Hematopoietic multipotent progenitor cell treated with erythropoietin and hydrocortisone succinate and interleukin-3 and kit ligand, for 6 days (in vitro differentiated cells): ENCODE data around the gene SAMD10.
"Not testable (repeated sequence)": the region's sequence is repeated elsewhere in the genome, so short reads cannot be mapped to it uniquely, and the experiment has no call there.

Experiments used
- DNase-seq: peaks from one replicate; pipeline ENCODE4 v3.0.0-alpha.2; 2015

The SAMD10 gene

GRCh38 chr20:63979557-63980316 is at the start of gene SAMD10:
TSS of gene SAMD10 (minus strand) at chr20:63979642. CDS start at chr20:63979467, 175 bp downstream.
- peak; percentile 91 for DNase-seq

- DNase-seq = no peak
Measured at GRCh38 chr20:64027981-64028685, 48.7 kb upstream of the SAMD10 start.

GRCh38 chr20:64025826-64026412 is 46.5 kb upstream of the SAMD10 start:
- DNase-seq = no peak

DNA sequence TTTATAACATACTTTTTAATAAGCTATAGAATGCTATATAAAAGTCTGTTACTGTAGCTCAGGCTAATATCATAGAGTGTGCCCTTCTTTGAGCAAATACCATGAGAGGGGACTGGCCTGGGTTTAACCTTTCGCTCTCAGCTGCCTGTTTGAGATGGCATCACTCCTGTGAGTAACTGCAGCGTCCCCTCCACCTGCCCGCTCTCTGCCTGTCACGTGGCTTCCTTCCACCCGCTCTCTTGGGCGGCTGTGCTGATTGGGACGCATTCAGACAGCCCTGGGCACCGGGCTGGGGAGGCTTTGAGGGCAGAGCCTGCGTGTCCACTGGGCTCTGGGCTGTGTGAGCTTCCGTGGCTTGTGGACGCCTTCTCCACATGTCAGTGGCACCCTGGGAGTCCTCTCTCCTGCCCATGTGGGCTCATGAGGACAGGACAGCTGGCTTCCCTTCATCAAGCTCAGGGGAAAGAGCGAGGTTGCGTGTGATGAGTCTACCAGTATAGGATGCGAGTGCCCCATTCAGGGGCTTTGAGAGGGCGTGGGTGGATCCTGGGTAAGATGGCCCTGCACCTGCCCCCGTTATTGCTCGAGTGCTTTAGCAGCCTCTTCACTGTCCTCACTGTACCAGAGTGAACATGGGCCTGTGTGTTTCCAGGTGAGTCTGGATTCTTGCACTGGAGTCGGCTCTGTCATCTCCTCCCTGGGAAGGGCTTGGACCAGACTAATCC is 45.8 kb upstream of the SAMD10 start:
- no peak for DNase-seq

DNA sequence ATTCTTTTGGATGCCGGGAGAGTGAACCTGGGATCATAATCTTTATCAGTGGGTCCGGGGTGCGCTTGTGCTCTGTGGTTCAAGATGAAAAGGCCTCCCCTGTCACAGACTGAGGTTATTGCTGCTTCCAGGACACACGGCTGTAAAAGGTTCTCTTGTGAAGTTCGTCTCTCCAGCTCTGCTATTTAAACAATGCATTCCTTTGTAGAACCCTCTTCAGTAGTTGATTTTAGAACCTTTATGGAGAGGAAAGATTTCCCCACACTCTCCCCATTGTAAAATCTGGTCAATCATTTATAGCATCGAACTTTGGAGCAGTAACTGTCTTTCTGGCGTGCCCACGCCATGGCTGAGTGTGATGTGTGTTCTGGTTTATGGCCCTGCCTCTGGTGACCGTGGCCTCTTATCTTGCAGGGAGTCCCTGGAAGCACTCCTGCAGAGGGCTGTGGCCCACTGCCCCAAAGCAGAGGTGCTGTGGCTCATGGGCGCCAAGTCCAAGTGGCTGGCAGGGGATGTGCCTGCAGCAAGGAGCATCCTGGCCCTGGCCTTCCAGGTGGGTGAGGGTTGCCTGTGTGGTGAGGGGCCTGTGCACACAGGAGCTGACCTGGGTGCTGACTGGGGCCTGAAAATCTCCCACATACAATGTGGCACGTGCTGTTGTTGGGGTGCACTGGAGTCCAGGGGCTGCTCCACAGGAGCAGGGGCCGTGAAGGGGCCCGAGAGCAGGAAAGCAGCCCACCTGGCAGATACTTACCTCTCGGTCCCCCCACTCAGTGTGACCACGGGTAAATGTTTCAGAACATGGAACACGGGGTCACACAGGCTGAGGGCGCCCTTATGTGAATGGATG is 44.9 kb upstream of the SAMD10 start:
- no peak for DNase-seq

GRCh38 chr20:64023361-64024140 is 44.1 kb upstream of the SAMD10 start:
- no peak for DNase-seq

- no peak for DNase-seq
Measured at GRCh38 chr20:64022671-64023360, 43.4 kb upstream of the SAMD10 start.

GRCh38 chr20:64021124-64021975 is 41.9 kb upstream of the SAMD10 start:
- DNase-seq = no peak

DNA sequence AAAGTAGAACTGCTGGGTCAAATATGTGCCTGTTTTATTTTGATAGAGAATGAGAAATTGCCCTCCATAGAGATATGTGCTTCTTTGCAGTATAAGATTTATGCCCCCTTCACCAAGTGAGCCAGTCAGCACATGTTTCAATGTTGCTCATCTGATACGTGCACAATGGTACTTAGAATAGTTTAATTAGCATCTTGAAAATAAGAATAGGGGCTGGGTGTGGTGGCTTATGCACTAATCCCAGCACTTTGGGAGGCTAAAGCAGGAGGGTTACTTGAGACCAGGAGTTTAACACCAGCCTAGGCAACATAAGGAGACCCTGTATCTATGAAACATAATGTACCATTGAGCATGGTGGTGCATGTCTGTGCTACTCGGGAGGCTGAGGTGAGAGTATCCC is 36.2 kb upstream of the SAMD10 start:
- DNase-seq = no peak

DNA sequence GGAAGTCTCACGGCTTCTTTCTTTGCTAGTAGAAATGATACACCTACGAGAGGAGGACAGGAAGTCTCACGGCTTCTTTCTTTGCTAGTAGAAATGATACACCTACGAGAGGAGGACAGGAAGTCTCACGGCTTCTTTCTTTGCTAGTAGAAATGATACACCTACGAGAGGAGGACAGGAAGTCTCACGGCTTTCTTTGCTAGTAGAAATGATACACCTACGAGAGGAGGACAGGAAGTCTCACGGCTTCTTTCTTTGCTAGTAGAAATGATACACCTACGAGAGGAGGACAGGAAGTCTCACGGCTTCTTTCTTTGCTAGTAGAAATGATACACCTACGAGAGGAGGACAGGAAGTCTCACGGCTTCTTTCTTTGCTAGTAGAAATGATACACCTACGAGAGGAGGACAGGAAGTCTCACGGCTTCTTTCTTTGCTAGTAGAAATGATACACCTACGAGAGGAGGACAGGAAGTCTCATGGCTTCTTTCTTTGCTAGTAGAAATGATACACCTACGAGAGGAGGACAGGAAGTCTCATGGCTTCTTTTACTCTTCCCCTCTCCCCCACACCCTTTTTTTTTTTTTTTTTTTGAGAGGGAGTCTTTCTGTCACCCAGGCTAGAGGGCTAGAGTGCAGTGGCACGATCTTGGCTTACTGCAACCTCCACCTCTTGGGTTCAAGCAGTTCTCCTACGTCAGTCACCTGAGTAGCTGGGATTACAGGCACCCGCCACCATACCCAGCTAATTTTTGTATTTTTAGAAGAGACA is 33.1 kb upstream of the SAMD10 start:
- not testable (repeated sequence) for DNase-seq

- no peak for DNase-seq
Measured at GRCh38 chr20:64011366-64011779, 31.9 kb upstream of the SAMD10 start.

DNA sequence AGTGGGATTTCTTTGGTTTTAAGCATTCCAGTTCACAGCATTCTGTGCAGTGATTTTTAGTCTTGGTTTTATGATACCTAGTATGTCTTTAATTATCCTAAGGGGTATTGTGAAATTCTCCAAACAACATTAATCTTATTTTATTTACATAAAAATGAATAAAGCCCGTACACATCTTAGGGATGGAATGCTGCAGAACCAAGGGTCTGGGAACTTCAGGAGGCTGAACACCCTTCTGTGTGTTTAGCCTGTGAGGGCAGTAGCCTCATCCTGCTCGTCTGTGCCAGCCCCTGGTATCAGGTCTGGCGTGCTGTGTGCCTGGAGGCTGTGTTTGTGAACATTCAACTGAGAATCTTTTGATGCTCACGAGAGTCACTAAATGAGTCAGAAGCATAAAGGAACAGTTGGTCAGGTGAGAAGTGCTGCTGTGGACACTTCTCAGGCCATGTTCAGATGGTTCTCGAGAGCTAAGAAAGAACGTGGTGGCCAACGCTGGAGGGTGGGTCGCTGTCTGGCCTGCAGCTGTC is 31.3 kb upstream of the SAMD10 start:
- DNase-seq = no peak

DNA sequence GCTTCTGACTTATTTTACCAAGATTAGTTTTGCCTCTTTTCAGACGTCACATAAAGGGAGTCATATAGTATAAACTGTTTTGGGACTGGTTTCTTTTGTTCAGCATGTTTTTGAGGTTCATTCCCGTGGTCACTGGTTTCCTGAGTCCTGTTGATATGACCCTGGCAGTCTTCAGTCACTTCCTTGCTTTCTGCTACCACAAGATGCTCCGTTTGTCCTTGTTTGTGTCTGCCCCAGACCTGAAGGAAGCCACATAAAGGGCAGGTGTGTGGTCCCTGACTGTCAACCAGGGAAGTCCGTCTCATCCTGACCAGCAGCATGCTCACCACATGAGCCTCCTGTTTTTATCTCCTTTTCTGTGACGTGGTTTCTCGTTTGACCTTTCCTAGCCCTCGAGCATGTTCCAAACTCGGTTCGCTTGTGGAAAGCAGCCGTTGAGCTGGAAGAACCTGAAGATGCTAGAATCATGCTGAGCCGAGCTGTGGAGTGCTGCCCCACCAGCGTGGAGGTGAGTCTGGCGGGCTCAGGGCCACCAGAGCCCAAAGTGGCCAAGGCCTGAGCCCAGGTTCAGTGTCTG is 30.5 kb upstream of the SAMD10 start:
- DNase-seq = no peak

GRCh38 chr20:64006902-64007301 is 27.5 kb upstream of the SAMD10 start:
- no peak for DNase-seq

DNA sequence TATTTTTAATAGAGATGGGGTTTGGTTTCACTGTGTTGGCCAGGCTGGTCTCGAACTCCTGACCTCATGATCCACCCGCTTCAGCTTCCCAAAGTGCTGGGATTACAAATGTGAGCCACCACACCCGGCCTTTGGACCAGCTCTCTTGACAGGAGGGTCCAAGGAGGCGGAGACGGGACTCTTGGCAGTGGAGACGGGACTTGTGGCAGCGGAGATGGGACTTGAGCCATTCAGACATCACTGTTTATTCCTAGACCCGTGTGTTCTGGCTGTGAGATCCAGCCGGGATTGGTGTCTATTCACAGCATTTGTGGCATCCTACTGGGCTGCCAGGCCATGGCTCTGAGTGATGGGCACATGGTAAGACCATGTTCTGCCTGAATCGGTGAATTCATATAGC is 27.0 kb upstream of the SAMD10 start:
- no peak for DNase-seq

DNA sequence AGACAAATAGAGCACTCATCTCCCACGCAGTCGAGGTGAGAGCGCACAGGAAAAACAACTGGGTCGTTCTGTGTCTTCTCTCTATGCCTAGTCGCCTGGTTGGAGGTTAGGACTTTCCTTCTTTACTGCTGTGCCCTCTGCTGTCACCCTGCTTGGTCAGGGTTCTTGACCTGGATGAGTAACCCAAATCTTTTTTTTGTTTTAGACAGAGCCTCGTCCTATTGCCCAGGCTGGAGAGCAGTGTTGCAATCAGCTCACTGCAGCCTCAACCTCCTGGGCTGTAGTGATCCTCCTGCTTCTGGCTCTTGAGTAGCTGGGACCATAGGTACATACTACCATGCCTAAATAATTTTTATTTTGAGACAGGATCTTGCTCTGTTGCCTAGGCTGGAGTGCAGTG is 26.0 kb upstream of the SAMD10 start:
- no peak for DNase-seq

DNA sequence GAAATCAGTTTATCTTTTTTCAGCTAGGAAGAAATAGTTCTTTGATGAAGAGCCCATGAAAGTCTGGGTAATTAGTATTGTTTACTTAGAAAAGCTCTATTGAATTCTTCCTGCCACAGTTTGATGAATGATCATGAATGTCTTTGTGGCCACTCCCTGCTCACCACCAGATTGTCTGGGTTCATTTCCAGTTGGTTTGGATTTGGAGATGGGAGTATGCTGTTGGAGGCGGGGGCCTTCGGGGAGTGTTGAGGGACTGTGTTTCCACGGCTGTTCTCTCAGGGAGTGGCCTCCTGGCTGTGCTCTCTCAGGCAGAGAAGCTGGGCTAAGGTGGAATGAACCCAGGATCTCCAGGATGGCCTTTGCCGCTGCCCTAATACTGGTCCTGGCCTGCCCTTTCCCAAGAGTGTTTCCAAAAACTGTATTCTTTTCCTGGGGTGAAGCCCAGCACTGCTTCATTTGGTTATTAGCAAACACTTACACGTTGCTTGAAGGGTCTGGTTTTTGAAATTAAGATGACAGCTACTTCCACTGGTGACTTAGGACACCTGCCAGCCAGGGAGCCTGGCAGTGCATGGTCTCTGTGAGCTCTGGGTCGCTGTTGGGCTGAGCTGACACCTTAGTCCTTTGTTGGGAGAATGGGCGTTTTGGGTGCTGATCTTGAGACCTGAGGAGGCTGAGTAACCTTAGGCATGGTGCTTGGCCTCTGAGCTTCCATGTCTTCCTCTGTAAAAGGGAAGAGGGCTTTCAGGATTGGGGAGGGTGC is 24.7 kb upstream of the SAMD10 start:
- no peak for DNase-seq

DNA sequence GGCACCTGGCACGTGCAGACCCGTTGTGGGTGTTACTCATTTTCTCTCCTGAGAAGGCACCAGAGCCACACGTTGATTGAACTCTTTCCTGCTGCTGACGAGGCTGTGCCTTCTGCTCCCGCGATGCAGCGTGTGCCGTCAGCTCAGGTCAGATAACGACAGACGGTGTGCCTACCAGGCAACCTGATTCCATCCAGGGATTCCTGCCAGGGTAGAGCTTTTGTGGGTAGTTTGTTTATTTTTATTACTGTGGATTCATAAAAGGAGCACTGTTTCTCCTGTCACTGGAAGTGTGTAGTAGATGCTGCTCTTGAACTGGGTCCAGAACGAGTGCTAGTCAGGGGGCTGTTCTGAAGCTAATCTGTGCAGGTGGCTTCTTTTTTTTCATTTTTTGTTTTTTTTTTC is 22.2 kb upstream of the SAMD10 start:
- DNase-seq = no peak
